Esophagus squamous epithelium (tissue), 5 donors: Measurements from ENCODE around the gene ARPC5. TPM values are rescaled to one million over a fixed set of nuclear protein-coding genes. Genes with fewer than 3 reads are reported as not detected.
"Not testable (repeated sequence)": the region's sequence is repeated elsewhere in the genome, so short reads cannot be mapped to it uniquely, and the experiment has no call there.

Experiments used
- DNase-seq: peaks from one replicate; lab custom pipeline; 2025; lab: John Stamatoyannopoulos, UW
- H3K27ac ChIP-seq, 4 donors: fragments of 200-600 bp; sonication (generic); one replicate each; pipeline ENCODE4 v1.5.1; 2016 to 2019; ENCODE audit warnings: mild to moderate bottlenecking in 1 of 4
- H3K27me3 ChIP-seq, 4 donors: fragments of 200-600 bp; sonication (generic); 1 replicate in 3 of 4; 2 replicates in 1 of 4; pipeline versions ENCODE4 v1.5.1 to v1.6.0; 2017 to 2021; ENCODE audit warnings: antibody characterized with exemption in 1 of 4
- H3K36me3 ChIP-seq, 3 donors: fragments of 200-600 bp; sonication (generic); one replicate each; pipeline ENCODE4 v1.5.1; 2016 to 2019
- H3K4me1 ChIP-seq, 3 donors: fragments of 200-600 bp; sonication (generic); one replicate each; pipeline ENCODE4 v1.5.1; 2017 to 2019
- H3K4me3 ChIP-seq, 4 donors: fragments of 200-600 bp; sonication (generic); 1 replicate in 3 of 4; 2 replicates in 1 of 4; pipeline ENCODE4 v1.5.1; 2016 to 2019; ENCODE audit warnings: mild to moderate bottlenecking in 2 of 4, moderate library complexity in 1 of 4
- H3K9me3 ChIP-seq, 3 donors: fragments of 200-600 bp; sonication (generic); one replicate each; pipeline ENCODE4 v1.5.1; 2016 to 2019
- POLR2A ChIP-seq, 4 donors: fragments of 450-650 bp; IDR thresholded peaks; one replicate each; pipeline ENCODE4 v1.6.1; 2017; ENCODE audit warnings: antibody characterized with exemption in 4 of 4, mild to moderate bottlenecking in 4 of 4, moderate library complexity in 3 of 4
- WGBS, 2 donors: methylation state at CpG; one replicate each; pipeline ENCODE4 v1.1.5; 2018; 5-methylcytosine and 5-hydroxymethylcytosine counted together
- intact Hi-C: fragments of 100-400 bp; cut with DNase I; formaldehyde crosslinking; loops from one replicate; pipeline ENCODE4 v1.15.0; 2022
- total RNA-seq, 4 donors: library from RNA; depleted of rRNA; stranded (reverse); fragments of >200 nt; gene quantifications; one replicate each; pipeline ENCODE4 v1.1.0, GENCODE V29; 2016
- TF ChIP-seq, protein P1 (sequence below), 6 experiments: fragments of 450-650 bp in 4 of 6; fragments of 200-600 bp in 2 of 6; sonication (generic) in 2 of 6; IDR thresholded peaks; one replicate each; pipeline ENCODE4 v1.5.1; 2016 to 2019; ENCODE audit warnings: antibody characterized with exemption in 6 of 6, mild to moderate bottlenecking in 4 of 6, moderate library complexity in 4 of 6
- donor health status: DM: yes; HTN: yes; CAD: no.

The ARPC5 gene
- total RNA-seq, 4 donors from 2014 or later, result 90.2 to 136 (median 102) TPM

DNA sequence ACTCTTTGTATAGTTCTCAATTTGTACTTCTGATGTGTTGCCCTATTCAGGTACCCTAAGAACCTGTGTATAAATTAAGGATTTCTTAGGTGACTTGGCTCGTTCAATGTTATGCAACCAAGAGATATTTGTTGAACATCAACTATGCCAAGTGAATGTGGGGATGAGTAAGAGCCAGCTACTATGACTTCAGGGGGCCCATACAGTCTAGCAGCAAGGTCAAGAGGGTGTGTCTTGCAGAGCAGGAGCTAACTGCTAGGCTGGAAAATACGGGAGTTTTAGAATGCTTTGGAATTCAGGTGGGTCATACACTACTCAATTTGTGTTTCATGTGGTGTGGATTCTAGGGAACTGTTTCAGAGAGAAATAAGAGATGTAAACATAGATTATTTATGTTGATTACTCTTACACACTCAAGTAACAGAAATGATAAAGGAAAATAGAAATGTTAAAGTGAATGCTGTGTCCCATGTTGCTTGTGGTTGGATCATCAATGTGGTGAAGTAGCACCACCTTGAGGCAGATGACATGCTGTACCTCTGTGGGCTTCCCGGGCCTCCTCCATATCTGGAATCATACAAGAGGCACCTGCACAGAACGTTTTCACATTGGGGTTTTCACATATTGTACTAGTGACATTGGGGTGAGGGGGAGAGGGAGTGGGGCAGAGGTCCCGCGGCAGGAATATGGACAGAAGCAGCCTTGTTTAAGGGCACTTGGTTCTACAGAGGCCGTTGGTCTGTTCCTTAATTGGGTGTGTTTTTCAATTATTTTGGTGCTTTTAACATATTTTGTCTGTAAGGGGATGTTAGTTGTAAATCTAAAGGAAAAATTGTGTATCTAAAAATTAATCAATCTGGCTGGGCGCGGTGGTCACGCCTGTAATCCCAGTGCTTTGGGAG, 12.4 kb downstream of the ARPC5 start:
- H3K27ac ChIP-seq, result peak overlapping the region in 3 of 4 donors; percentile 4 to 10 (median 6)
- intact Hi-C loops, result no loop called here
- no peaks in the 10 kb centered on the region for H3K27me3 ChIP-seq
- no peak for DNase-seq
- peaks cover 0 to 35% (median 4%) of the 10 kb centered on the region in 3 donors for H3K4me1 ChIP-seq
- 53 to 56% methylated on average over 10 of the region's 10 CpGs for WGBS, 2 donors
- no peak overlapping the region for H3K4me3 ChIP-seq
- no peaks in the 10 kb centered on the region for H3K9me3 ChIP-seq
- peaks cover 0 to 45% (median 0%) of the 10 kb centered on the region in 3 donors for H3K36me3 ChIP-seq
- TF ChIP-seq, protein P1, sequence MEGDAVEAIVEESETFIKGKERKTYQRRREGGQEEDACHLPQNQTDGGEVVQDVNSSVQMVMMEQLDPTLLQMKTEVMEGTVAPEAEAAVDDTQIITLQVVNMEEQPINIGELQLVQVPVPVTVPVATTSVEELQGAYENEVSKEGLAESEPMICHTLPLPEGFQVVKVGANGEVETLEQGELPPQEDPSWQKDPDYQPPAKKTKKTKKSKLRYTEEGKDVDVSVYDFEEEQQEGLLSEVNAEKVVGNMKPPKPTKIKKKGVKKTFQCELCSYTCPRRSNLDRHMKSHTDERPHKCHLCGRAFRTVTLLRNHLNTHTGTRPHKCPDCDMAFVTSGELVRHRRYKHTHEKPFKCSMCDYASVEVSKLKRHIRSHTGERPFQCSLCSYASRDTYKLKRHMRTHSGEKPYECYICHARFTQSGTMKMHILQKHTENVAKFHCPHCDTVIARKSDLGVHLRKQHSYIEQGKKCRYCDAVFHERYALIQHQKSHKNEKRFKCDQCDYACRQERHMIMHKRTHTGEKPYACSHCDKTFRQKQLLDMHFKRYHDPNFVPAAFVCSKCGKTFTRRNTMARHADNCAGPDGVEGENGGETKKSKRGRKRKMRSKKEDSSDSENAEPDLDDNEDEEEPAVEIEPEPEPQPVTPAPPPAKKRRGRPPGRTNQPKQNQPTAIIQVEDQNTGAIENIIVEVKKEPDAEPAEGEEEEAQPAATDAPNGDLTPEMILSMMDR (IDR thresholded peaks at IDR 0.05), result peak; percentile 38 to 72 (median 48)
- no peak for TF ChIP-seq POLR2A (IDR thresholded peaks at IDR 0.05)

DNA sequence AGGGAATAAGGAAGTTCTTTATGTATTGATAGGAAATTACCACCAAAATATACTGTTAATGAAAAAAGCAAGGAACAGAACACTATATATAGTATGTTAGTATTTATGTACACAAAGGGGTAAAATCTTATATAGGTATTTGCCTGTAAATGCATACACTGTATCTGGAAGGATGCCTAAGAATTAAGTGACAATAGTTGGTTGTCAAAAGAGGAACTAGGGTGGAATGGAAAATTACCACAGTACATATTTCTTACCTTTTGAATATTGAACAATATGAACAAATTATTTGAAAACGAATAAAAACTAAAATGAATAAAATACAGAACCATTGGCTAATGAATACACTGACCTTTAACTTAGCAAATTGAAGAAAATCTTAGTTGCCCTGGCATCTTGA, 13.6 kb downstream of the ARPC5 start:
- no peak overlapping the region for H3K4me3 ChIP-seq
- peaks cover 0 to 27% (median 4%) of the 10 kb centered on the region in 3 donors for H3K4me1 ChIP-seq
- H3K27me3 ChIP-seq, result no peaks in the 10 kb centered on the region
- no peak for DNase-seq
- intact Hi-C loops, result no loop called here
- 47 to 59% methylated on average over 1 of the region's 1 CpG for WGBS, 2 donors
- peaks cover 0 to 34% (median 0%) of the 10 kb centered on the region in 3 donors for H3K36me3 ChIP-seq
- H3K27ac ChIP-seq, result no peak overlapping the region
- H3K9me3 ChIP-seq, result no peaks in the 10 kb centered on the region
- no peak for TF ChIP-seq POLR2A (IDR thresholded peaks at IDR 0.05)
- TF ChIP-seq, protein P1 (IDR thresholded peaks at IDR 0.05), result no peak

DNA sequence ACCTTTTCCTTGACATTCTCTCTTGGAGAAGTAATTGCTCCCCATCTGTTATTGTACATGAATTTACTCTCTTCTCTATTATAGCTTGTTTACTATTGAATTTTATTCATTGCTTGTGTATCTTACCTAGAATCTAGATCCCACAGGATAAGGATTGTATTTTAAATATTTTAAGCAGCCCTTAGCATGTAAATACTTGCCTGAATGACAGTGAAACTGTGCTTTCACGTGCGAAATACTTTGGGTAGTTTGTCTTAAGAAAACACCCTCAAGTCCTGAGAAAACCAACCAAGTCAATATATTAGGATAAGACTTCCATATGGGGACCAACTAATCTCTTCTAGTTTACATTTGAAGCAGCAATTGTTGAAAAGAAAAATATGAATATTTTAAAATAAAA, 15.3 kb downstream of the ARPC5 start:
- Histone ChIP-seq H3K27me3 (no peaks in the 10 kb centered on the region), H3K4me3 (no peak overlapping the region), H3K9me3 (no peaks in the 10 kb centered on the region), H3K36me3 (peaks cover 0 to 19% (median 0%) of the 10 kb centered on the region in 3 donors), H3K27ac (no peak overlapping the region), H3K4me1 (peaks cover 0 to 12% (median 0%) of the 10 kb centered on the region in 3 donors)
- no peak for DNase-seq
- intact Hi-C loops, result no loop called here
- no peak for TF ChIP-seq POLR2A (IDR thresholded peaks at IDR 0.05)
- TF ChIP-seq, protein P1 (IDR thresholded peaks at IDR 0.05), result no peak
- WGBS, 2 donors, result 39 to 54% methylated on average over 2 of the region's 2 CpGs

DNA sequence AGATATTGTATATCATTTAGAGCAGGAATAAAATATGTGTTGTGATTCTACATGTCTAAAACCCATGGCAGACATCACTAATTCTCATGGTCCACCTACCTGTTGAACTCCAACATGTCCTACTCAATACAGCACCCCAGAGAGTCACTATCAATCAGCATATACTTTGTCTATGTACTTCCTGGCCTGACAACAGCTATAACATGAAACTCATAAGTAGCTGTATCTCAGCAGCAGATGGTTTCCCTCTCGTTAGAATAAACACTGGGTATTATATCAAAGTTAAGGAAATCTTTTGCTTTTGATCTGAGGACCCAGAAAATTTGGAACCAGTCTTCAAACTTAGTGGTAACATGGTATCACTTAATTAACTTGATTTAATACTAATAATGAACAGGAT, 15.8 kb downstream of the ARPC5 start:
- intact Hi-C loops, result no loop called here
- Histone ChIP-seq H3K4me3 (no peak overlapping the region), H3K36me3 (peaks cover 0 to 16% (median 0%) of the 10 kb centered on the region in 3 donors), H3K4me1 (peaks cover 0 to 12% (median 0%) of the 10 kb centered on the region in 3 donors), H3K27ac (no peak overlapping the region), H3K27me3 (no peaks in the 10 kb centered on the region), H3K9me3 (no peaks in the 10 kb centered on the region)
- TF ChIP-seq POLR2A (IDR thresholded peaks at IDR 0.05), result no peak
- WGBS, 2 donors, result 73 to 100% methylated on average over 1 of the region's 1 CpG
- DNase-seq, result no peak

DNA sequence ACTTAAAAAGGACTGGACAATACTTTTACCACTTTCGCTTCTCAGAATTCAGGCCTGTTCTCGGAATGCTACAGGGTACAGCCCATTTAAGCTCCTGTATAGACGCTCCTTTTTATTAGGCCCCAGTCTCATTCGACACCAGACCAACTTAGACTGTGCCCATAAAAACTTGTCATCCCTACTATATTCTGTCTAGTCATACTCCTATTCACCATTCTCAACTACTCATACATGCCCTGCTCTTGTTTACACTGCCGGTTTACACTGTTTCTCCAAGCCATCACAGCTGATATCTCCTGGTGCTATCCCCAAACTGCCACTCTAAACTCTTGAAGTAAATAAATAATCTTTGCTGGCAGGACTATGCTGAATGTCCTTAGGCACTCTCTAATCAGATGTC, 17.4 kb downstream of the ARPC5 start:
- H3K9me3 ChIP-seq, H3K36me3 ChIP-seq, intact Hi-C loops, H3K27ac ChIP-seq, DNase-seq, H3K27me3 ChIP-seq, H3K4me3 ChIP-seq, H3K4me1 ChIP-seq: not testable (repeated sequence)
- 91 to 94% methylated on average over 5 of the region's 5 CpGs for WGBS, 2 donors

DNA sequence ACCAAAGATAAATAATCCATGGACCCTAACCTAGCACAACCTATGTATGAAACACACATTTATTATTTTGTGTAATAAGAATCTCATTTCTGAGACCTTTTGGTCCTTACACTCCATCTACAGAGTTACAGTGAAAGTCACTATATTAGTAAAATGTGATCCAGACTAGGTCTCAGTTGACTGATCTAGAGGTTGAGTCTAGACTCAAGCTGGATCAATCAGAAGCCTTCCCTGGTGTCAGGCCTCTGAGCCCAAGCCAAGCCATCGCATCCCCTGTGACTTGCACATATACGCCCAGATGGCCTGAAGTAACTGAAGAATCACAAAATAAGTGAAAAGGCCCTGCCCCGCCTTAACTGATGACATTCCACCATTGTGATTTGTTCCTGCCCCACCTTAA, 22.6 kb downstream of the ARPC5 start:
- H3K4me3 ChIP-seq, intact Hi-C loops, H3K9me3 ChIP-seq, H3K36me3 ChIP-seq, H3K27ac ChIP-seq, DNase-seq, H3K27me3 ChIP-seq: not testable (repeated sequence)
- 73 to 80% methylated on average over 3 of the region's 3 CpGs for whole genome bisulfite sequencing, 2 donors
- peaks cover 0 to 27% (median 18%) of the 10 kb centered on the region in 3 donors for H3K4me1 ChIP-seq
